Uterus (tissue), 4 donors: ENCODE measurements around the gene FOSB. TPM values are rescaled to one million over a fixed set of nuclear protein-coding genes. Genes with fewer than 3 reads are reported as not detected.

Experiments
- DNase-seq, 2 donors: peaks; one replicate each; pipeline ENCODE4 v3.0.0-alpha.2; 2019 to 2020
- H3K27ac ChIP-seq, 2 donors: fragments of 200-600 bp; sonication (generic); 1 replicate in 1 of 2; 2 replicates in 1 of 2; pipeline ENCODE4 v1.5.1; 2016 to 2018
- H3K27me3 ChIP-seq, 2 donors: fragments of 200-600 bp; sonication (generic); one replicate each; pipeline ENCODE4 v1.5.1; 2018 to 2019; ENCODE audit warnings: control low read depth in 1 of 2
- H3K36me3 ChIP-seq, 2 donors: fragments of 200-600 bp; sonication (generic); one replicate each; pipeline ENCODE4 v1.5.1; 2019; ENCODE audit warnings: control low read depth in 1 of 2
- H3K4me1 ChIP-seq, 2 donors: fragments of 200-600 bp; sonication (generic); one replicate each; pipeline ENCODE4 v1.5.1; 2018 to 2019; ENCODE audit warnings: control low read depth in 1 of 2
- H3K4me3 ChIP-seq, 2 donors: fragments of 200-600 bp; sonication (generic); 1 replicate in 1 of 2; 2 replicates in 1 of 2; pipeline ENCODE4 v1.5.1; 2018 to 2019; ENCODE audit warnings: mild to moderate bottlenecking in 1 of 2
- H3K9me3 ChIP-seq, 2 donors: fragments of 200-600 bp; sonication (generic); one replicate each; pipeline ENCODE4 v1.5.1; 2019; ENCODE audit warnings: control low read depth in 1 of 2
- POLR2A ChIP-seq, 2 donors: fragments of 450-650 bp; IDR thresholded peaks; one replicate each; pipeline ENCODE4 v1.6.1; 2016; ENCODE audit warnings: antibody characterized with exemption in 2 of 2, mild to moderate bottlenecking in 1 of 2, moderate library complexity in 1 of 2
- intact Hi-C: fragments of 100-400 bp; cut with DNase I; formaldehyde crosslinking; loops from one replicate; pipeline ENCODE4 v1.15.1; 2023; ENCODE audit warnings: low total_unique reads
- total RNA-seq, 4 donors: library from RNA; depleted of rRNA in 3 of 4; stranded (reverse); fragments of >200 nt in 3 of 4; gene quantifications; one replicate each; pipeline versions ENCODE4 v1.1.0 to v1.2.4, GENCODE V29; 2014 to 2023
- TF ChIP-seq, protein P1 (sequence below), 4 experiments: fragments of 200-600 bp in 2 of 4; fragments of 450-650 bp in 2 of 4; sonication (generic) in 2 of 4; IDR thresholded peaks; one replicate each; pipeline ENCODE4 v1.5.1; 2016 to 2019; ENCODE audit warnings: antibody characterized with exemption in 4 of 4, mild to moderate bottlenecking in 2 of 4, moderate library complexity in 1 of 4
- donor health status: DM: yes; HTN: yes; CAD: no.

FOSB gene
- 10 to 100 TPM in 2 of 4 donors, 1 to 10 TPM in 1, not detected in 1; 8.1 to 52.1 (median 28.6) TPM for total RNA-seq

GRCh38 chr19:45467456-45468158, at the start of gene FOSB:
Gene FOSB, plus strand, starts transcription at chr19:45467996. Its CDS starts 591 bp downstream, at chr19:45468587.
- intact Hi-C loops, result no loop called here
- Histone ChIP-seq H3K4me3 (peak within 1 kb of the TSS; percentile 69 to 83), H3K9me3 (no peaks in the 10 kb centered on the region), H3K36me3 (no peaks in the 10 kb centered on the region), H3K27me3 (no peaks in the 10 kb centered on the region), H3K27ac (peak within 1 kb of the TSS; percentile 91 to 93), H3K4me1 (peaks cover 3 to 17% of the 10 kb centered on the region in 2 donors)
- TF ChIP-seq POLR2A (IDR thresholded peaks at IDR 0.05), result peak; percentile 70 to 87
- TF ChIP-seq, protein P1, sequence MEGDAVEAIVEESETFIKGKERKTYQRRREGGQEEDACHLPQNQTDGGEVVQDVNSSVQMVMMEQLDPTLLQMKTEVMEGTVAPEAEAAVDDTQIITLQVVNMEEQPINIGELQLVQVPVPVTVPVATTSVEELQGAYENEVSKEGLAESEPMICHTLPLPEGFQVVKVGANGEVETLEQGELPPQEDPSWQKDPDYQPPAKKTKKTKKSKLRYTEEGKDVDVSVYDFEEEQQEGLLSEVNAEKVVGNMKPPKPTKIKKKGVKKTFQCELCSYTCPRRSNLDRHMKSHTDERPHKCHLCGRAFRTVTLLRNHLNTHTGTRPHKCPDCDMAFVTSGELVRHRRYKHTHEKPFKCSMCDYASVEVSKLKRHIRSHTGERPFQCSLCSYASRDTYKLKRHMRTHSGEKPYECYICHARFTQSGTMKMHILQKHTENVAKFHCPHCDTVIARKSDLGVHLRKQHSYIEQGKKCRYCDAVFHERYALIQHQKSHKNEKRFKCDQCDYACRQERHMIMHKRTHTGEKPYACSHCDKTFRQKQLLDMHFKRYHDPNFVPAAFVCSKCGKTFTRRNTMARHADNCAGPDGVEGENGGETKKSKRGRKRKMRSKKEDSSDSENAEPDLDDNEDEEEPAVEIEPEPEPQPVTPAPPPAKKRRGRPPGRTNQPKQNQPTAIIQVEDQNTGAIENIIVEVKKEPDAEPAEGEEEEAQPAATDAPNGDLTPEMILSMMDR (IDR thresholded peaks at IDR 0.05), result peak in 2 of 4 experiments; percentile 19 to 35
- DNase-seq, result peak; percentile 93 to 96

DNA sequence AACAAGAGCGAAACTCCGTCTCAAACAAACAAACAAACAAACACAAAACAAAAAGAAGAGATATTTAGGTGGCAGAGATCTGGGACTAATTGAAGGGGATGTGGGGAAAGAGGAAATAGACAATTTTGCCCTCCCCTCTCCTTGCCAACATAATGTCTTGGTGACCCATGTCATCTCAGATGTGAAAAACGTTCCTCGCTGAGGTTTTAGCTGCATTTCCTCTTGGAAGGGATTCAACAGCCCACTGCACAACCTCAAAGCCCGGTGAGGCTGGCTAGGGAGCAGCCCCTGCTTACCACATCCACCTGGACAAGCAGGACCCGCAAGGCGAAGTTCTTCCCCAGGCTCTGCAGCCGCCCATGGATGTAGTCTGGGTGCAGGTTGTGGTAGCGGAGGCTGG, 49.0 kb upstream of the FOSB start:
- Histone ChIP-seq H3K36me3 (no peaks in the 10 kb centered on the region), H3K27me3 (no peaks in the 10 kb centered on the region), H3K27ac (no peak overlapping the region), H3K4me3 (no peak overlapping the region), H3K9me3 (no peaks in the 10 kb centered on the region), H3K4me1 (no peaks in the 10 kb centered on the region)
- TF ChIP-seq, protein P1 (IDR thresholded peaks at IDR 0.05), result no peak
- no peak for TF ChIP-seq POLR2A (IDR thresholded peaks at IDR 0.05)
- no peak for DNase-seq
- intact Hi-C loops, result no loop called here

GRCh38 chr19:45419396-45419795, 48.4 kb upstream of the FOSB start:
- H3K9me3 ChIP-seq, result no peaks in the 10 kb centered on the region
- H3K27ac ChIP-seq, result no peak overlapping the region
- H3K4me1 ChIP-seq, result no peaks in the 10 kb centered on the region
- H3K27me3 ChIP-seq, result no peaks in the 10 kb centered on the region
- TF ChIP-seq, protein P1 (IDR thresholded peaks at IDR 0.05), result no peak
- no peak for TF ChIP-seq POLR2A (IDR thresholded peaks at IDR 0.05)
- no peak overlapping the region for H3K4me3 ChIP-seq
- intact Hi-C loops, result no loop called here
- no peak for DNase-seq
- no peaks in the 10 kb centered on the region for H3K36me3 ChIP-seq

DNA sequence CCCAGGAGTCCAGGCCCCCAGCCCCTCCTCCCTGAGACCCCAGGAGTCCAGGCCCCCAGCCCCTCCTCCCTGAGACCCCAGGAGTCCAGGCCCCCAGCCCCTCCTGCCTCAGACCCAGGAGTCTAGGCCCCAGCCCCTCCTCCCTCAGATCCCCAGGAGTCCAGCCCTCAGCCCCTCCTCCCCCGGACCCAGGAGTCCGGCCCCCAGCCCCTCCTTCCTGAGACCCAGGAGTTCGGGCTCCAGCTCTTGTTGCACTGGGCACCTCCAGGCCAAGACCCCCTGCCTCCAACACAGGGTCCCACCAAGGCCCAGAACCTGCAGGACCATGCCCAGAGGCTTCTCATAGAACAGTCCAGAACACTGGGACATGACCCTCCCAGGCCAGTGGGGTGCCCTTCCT, 47.9 kb upstream of the FOSB start:
- intact Hi-C loops, result no loop called here
- TF ChIP-seq POLR2A (IDR thresholded peaks at IDR 0.05), result no peak
- TF ChIP-seq, protein P1 (IDR thresholded peaks at IDR 0.05), result no peak
- no peak overlapping the region for H3K4me3 ChIP-seq
- H3K27ac ChIP-seq, result no peak overlapping the region
- no peaks in the 10 kb centered on the region for H3K36me3 ChIP-seq
- no peaks in the 10 kb centered on the region for H3K9me3 ChIP-seq
- no peak for DNase-seq
- H3K27me3 ChIP-seq, result no peaks in the 10 kb centered on the region
- no peaks in the 10 kb centered on the region for H3K4me1 ChIP-seq

DNA sequence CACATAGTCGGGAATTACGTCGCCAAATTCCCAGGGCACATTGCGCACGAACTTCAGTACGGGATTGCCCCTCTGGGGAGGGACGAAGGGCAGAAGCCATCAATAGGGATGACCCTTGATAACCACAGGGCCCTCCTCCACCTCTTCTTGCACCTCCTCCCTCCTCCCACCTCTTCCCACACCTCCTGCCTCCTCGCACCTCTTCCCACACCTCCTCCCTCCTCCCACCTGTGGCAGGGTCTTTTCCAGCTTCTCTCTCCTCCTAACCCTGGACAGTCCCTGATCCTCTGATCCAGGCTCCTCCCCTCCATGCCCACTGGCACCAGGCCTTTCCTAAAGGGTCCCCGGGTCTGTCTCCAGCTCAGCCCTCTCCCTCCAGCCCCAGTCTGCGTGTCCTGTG, 47.4 kb upstream of the FOSB start:
- Histone ChIP-seq H3K36me3 (no peaks in the 10 kb centered on the region), H3K27me3 (no peaks in the 10 kb centered on the region), H3K9me3 (no peaks in the 10 kb centered on the region), H3K4me1 (no peaks in the 10 kb centered on the region), H3K4me3 (no peak overlapping the region), H3K27ac (no peak overlapping the region)
- DNase-seq, result no peak
- TF ChIP-seq POLR2A (IDR thresholded peaks at IDR 0.05), result no peak
- intact Hi-C loops, result no loop called here
